D341Med (cell line): Measurements from ENCODE around the gene LRG1.
"Not testable (repeated sequence)": the region's sequence is repeated elsewhere in the genome, so short reads cannot be mapped to it uniquely, and the experiment has no call there.

Source experiments
- DNase-seq: peaks from one replicate; pipeline ENCODE4 v3.0.0; 2012; ENCODE audit warnings: low spot score

The LRG1 gene

GRCh38 chr19:4553092-4553695 lies 13.4 kb upstream of the LRG1 start:
- no peak for DNase-seq

- no peak for DNase-seq
These were observed 12.6 kb upstream of the LRG1 start for GRCh38 chr19:4552525-4552819.

GRCh38 chr19:4550479-4551050 lies 10.7 kb upstream of the LRG1 start:
- peak; percentile 23 for DNase-seq

GRCh38 chr19:4550018-4550417 lies 10.2 kb upstream of the LRG1 start:
- peak; percentile 35 for DNase-seq

- DNase-seq: peak; percentile 27
These were observed 8.4 kb upstream of the LRG1 start for GRCh38 chr19:4548238-4548584.

GRCh38 chr19:4547303-4548237 lies 7.7 kb upstream of the LRG1 start:
- DNase-seq: peak; percentile 46

GRCh38 chr19:4543842-4544647 lies 4.2 kb upstream of the LRG1 start:
- peak; percentile 41 for DNase-seq

- DNase-seq: no peak
These were observed 3.3 kb upstream of the LRG1 start for GRCh38 chr19:4542896-4543841.

- not testable (repeated sequence) for DNase-seq
These were observed 1.9 kb upstream of the LRG1 start for GRCh38 chr19:4541806-4542145.

- DNase-seq: no peak
These were observed 1.4 kb upstream of the LRG1 start for GRCh38 chr19:4541114-4541805.

- no peak for DNase-seq
These were observed 605 bp downstream of the LRG1 start for GRCh38 chr19:4539169-4539692.

GRCh38 chr19:4538601-4538954 lies 1.3 kb downstream of the LRG1 start:
- no peak for DNase-seq

GRCh38 chr19:4537953-4538600 lies 1.8 kb downstream of the LRG1 start:
- DNase-seq: no peak

- no peak for DNase-seq
These were observed 3.0 kb downstream of the LRG1 start for GRCh38 chr19:4536798-4537197.

- DNase-seq: peak; percentile 95
These were observed 4.8 kb downstream of the LRG1 start, which contains the start of gene PLIN5 for GRCh38 chr19:4534836-4535658. TSS of gene PLIN5 (minus strand) at chr19:4535224. CDS start at chr19:4534074, 1,150 bp downstream.

- DNase-seq: no peak
These were observed 5.9 kb downstream of the LRG1 start for GRCh38 chr19:4533835-4534424.

GRCh38 chr19:4533334-4533733 lies 6.5 kb downstream of the LRG1 start:
- DNase-seq: no peak

GRCh38 chr19:4531562-4532165 lies 8.2 kb downstream of the LRG1 start:
- DNase-seq: no peak
